Measurements from ENCODE around the gene ELOVL5.
"Not testable (repeated sequence)": the region's sequence is repeated elsewhere in the genome, so short reads cannot be mapped to it uniquely, and the experiment has no call there.

Gene ELOVL5

DNA sequence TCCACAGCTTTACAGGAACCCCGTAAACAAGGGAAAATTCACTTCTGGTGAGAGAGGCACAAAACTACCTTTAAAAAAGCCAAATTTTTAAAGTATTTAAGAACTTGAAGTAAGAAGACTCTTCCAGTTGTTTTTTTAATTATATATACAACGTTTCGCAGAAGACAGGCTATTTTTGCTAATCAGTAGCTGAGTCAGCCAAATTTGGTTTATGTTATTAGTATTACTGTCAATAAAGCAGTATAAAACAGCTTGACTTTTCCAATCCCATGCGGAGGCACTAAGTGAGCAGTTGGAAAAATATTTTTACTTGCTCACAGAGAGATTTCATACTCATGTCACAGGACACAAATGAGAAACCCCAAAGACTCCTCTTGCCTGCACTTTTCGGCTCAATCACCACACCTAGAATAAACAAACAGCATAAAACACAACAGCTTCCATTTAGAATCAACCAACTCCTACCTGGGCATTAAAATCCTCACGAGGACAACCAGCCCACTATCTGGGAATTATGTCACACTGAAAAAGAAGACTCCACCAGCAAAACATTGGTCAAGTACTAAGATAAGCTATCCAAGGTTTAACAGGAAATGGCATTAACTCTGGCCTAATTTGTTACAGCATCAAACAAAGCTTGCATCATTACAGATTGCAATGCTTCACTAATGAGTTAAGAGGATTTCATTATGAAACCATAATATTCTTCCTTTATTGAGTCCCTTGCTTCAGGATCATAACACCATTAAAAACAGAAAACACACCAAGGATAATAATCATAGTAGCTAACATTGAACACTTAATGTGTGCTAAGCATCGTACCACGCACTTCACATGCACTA lies 26.3 kb downstream of the ELOVL5 start:
- DNase-seq (ENCODE audit: low read depth) = no peak
- no peak overlapping the region for H3K4me3 ChIP-seq (ENCODE audit: low read depth, low read length)

DNA sequence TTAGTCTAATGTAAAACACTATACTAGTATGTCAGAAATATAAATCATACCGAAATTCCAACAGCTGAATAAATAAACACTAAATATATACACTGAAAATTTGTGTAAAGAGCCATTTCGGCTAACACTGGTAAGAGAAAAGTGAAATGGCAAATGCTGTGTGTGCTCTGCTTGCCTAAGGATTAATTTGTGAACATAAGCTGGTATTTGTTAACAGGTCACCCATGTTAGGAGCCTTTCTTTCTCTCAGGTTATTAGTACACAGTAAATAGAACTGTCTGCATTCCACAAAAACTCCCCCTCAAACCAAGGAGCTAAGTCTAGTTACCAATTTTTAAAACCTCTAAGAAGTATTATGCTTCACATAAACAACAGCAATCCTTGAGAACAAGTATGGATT lies 27.0 kb downstream of the ELOVL5 start:
- TF ChIP-seq, protein P1, sequence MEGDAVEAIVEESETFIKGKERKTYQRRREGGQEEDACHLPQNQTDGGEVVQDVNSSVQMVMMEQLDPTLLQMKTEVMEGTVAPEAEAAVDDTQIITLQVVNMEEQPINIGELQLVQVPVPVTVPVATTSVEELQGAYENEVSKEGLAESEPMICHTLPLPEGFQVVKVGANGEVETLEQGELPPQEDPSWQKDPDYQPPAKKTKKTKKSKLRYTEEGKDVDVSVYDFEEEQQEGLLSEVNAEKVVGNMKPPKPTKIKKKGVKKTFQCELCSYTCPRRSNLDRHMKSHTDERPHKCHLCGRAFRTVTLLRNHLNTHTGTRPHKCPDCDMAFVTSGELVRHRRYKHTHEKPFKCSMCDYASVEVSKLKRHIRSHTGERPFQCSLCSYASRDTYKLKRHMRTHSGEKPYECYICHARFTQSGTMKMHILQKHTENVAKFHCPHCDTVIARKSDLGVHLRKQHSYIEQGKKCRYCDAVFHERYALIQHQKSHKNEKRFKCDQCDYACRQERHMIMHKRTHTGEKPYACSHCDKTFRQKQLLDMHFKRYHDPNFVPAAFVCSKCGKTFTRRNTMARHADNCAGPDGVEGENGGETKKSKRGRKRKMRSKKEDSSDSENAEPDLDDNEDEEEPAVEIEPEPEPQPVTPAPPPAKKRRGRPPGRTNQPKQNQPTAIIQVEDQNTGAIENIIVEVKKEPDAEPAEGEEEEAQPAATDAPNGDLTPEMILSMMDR (IDR thresholded peaks at IDR 0.05; ENCODE audit: low read depth, low read length, missing control alignments) = no peak
- H3K4me3 ChIP-seq (ENCODE audit: low read depth, low read length) = no peak overlapping the region
- DNase-seq (ENCODE audit: low read depth) = no peak

More for the DNA sequence above, 26.3 kb downstream of the ELOVL5 start:
- TF ChIP-seq, protein P1 (IDR thresholded peaks at IDR 0.05; ENCODE audit: low read depth, low read length, missing control alignments) = no peak

DNA sequence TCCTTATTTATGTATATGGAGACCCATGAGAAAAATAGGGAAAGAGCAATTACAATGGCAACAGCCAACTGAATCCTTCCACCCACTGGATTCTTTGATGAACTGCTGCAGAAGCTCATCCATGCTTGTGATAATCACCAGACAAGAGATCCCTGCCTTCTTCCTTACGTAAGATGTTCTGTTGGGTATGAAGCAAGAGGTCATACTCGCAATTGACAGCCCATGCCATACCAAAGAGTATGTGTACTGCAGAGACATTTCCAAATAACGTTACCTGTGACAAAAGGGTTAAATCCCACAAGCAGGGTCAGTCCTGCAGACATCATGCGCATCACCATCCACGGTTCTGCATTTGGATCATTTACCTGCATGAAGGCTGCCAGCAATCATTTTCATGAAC lies 27.8 kb downstream of the ELOVL5 start:
- TF ChIP-seq, protein P1 (IDR thresholded peaks at IDR 0.05; ENCODE audit: low read depth, low read length, missing control alignments) = no peak
- H3K4me3 ChIP-seq (ENCODE audit: low read depth, low read length) = no peak overlapping the region
- DNase-seq (ENCODE audit: low read depth) = no peak

DNA sequence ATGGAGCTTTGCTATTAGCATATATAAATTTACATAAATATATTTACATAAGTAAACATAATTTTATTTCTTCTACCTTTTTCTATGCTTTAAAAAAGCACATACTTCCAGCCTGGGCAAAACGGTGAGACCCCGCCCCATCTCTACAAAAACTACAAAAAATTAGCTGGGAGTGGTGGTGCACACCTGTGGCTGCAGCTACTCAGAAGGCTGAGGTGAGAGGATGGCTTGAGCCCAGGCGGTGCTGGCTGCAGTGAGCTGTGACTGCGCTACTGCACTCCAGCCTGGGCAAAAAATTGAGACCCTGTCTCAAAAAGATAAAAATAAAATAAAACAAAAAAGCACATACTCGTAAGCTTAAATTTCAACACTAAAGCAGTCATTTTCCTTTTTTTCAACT lies 30.3 kb downstream of the ELOVL5 start:
- TF ChIP-seq, protein P1 (IDR thresholded peaks at IDR 0.05; ENCODE audit: low read depth, low read length, missing control alignments) = no peak
- DNase-seq (ENCODE audit: low read depth) = no peak
- H3K4me3 ChIP-seq (ENCODE audit: low read depth, low read length) = no peak overlapping the region

DNA sequence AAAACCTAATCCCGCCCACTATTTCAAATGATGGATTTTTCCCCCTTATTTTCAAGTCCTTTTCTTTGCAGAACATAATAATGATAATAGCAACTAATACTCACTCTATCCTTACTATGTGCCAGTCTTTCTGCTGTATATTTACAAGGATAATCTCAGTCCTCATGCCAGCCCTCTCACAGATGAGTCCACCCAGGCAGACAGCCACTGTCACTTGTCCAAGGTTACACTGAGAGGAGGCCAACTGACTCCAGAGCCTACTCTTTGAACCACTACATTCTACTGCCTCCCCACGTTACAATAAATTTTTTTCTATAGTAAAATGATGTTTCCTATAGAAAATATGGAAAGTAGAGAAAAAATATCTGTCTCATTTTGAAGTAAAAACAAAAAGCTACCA lies 30.9 kb downstream of the ELOVL5 start:
- no peak overlapping the region for H3K4me3 ChIP-seq (ENCODE audit: low read depth, low read length)
- DNase-seq (ENCODE audit: low read depth) = no peak
- TF ChIP-seq, protein P1 (IDR thresholded peaks at IDR 0.05; ENCODE audit: low read depth, low read length, missing control alignments) = no peak

DNA sequence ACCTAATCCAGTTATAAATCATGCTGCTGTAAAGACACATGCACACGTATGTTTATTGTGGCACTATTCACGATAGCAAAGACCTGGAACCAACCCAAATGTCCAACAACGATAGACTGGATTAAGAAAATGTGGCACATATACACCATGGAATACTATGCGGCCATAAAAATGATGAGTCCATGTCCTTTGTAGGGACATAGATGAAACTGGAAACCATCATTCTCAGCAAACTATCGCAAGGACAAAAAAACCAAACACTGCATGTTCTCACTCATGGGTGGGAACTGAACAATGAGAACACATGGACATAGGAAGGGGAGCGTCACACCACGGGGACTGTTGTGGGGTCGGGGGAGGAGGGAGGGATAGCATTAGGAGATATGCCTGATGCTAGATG lies 31.5 kb downstream of the ELOVL5 start:
- H3K4me3 ChIP-seq (ENCODE audit: low read depth, low read length); DNase-seq (ENCODE audit: low read depth): not testable (repeated sequence)

DNA sequence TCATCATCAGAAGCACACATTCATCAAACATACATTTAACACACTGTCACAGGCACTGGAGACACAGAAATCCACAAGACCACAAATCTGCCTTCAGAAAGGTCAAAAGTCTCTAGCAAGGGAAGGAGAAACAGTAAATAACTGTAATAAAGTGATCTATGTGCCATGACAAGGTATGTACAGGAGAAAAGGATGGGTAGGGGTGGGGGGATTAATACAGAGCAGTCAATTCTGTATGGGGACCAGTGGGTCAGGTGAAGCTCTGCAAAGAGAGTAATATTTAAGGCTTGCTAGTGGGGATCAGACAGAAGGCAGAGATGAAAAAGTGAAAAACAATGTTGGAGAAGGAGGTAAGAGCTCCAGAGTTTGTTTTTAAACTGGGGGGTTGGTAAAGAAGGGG lies 32.6 kb downstream of the ELOVL5 start:
- TF ChIP-seq, protein P1 (IDR thresholded peaks at IDR 0.05; ENCODE audit: low read depth, low read length, missing control alignments) = no peak
- no peak for DNase-seq (ENCODE audit: low read depth)
- H3K4me3 ChIP-seq (ENCODE audit: low read depth, low read length) = no peak overlapping the region

Measured in GM12864 (cell line).